Measurements from ENCODE around the gene OR7C1.

Gene OR7C1

DNA sequence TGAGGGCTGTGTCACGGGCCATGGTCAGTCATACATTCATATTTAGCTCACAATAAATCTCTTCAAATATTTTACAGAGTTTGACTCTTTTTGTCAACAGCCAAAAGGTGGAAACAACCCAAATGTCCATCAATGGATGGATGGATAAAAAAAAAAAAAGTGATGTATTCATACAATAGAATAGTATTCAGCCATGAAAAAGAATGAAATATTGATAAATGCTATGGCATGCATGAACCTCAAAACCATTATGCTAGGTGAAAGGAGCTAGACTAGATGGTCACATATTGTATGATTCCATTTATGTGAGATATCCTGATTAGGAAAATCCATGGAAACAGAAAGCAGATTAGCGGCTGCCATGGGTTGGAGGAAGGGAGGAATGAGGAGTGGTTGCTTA, 72.9 kb downstream of the OR7C1 start:
- TF ChIP-seq, protein P1, sequence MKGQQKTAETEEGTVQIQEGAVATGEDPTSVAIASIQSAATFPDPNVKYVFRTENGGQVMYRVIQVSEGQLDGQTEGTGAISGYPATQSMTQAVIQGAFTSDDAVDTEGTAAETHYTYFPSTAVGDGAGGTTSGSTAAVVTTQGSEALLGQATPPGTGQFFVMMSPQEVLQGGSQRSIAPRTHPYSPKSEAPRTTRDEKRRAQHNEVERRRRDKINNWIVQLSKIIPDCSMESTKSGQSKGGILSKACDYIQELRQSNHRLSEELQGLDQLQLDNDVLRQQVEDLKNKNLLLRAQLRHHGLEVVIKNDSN (IDR thresholded peaks at IDR 0.05): no peak
- TF ChIP-seq EP300 (IDR thresholded peaks at IDR 0.05; ENCODE audit: borderline replicate concordance): no peak
- no peak for TF ChIP-seq CEBPB (IDR thresholded peaks at IDR 0.05)
- TF ChIP-seq, protein P2, sequence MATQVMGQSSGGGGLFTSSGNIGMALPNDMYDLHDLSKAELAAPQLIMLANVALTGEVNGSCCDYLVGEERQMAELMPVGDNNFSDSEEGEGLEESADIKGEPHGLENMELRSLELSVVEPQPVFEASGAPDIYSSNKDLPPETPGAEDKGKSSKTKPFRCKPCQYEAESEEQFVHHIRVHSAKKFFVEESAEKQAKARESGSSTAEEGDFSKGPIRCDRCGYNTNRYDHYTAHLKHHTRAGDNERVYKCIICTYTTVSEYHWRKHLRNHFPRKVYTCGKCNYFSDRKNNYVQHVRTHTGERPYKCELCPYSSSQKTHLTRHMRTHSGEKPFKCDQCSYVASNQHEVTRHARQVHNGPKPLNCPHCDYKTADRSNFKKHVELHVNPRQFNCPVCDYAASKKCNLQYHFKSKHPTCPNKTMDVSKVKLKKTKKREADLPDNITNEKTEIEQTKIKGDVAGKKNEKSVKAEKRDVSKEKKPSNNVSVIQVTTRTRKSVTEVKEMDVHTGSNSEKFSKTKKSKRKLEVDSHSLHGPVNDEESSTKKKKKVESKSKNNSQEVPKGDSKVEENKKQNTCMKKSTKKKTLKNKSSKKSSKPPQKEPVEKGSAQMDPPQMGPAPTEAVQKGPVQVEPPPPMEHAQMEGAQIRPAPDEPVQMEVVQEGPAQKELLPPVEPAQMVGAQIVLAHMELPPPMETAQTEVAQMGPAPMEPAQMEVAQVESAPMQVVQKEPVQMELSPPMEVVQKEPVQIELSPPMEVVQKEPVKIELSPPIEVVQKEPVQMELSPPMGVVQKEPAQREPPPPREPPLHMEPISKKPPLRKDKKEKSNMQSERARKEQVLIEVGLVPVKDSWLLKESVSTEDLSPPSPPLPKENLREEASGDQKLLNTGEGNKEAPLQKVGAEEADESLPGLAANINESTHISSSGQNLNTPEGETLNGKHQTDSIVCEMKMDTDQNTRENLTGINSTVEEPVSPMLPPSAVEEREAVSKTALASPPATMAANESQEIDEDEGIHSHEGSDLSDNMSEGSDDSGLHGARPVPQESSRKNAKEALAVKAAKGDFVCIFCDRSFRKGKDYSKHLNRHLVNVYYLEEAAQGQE (IDR thresholded peaks at IDR 0.05; ENCODE audit: low read depth): no peak
- no peak for TF ChIP-seq RAD21 (IDR thresholded peaks at IDR 0.05; ENCODE audit: low read depth)
- TF ChIP-seq CREB1 (IDR thresholded peaks at IDR 0.05; ENCODE audit: low read depth): no peak
- no peak for TF ChIP-seq NFIC (IDR thresholded peaks at IDR 0.05)
- TF ChIP-seq EGR1 (IDR thresholded peaks at IDR 0.05): no peak
- no peak for TF ChIP-seq FOXM1 (IDR thresholded peaks at IDR 0.05; ENCODE audit: borderline replicate concordance, low read depth)

DNA sequence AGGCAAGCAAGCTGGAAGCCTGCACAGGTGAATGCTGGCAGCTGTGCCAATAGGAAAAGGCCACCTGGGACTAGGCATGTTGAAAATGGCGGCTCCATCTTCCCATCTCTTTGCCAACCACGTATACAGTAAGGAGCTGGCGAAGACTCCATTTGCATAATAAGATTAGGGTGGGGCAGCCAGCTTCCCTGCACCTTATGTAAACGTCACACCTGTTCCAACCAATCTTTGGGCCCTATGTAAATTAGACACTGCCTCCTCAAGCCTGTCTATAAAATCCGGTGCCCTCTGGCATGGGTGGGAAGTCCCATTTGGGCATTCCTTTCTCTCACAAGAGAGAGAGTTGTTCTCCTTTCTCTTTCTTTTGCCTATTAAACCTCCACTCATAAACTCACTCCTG, 73.4 kb downstream of the OR7C1 start:
- TF ChIP-seq, protein P2 (IDR thresholded peaks at IDR 0.05; ENCODE audit: low read depth): no peak
- TF ChIP-seq TEAD4 (IDR thresholded peaks at IDR 0.05) (no peak), TAF1 (IDR thresholded peaks at IDR 0.05; ENCODE audit: low read depth) (no peak), YY1 (IDR thresholded peaks at IDR 0.05; ENCODE audit: low read depth) (no peak), FOXM1 (IDR thresholded peaks at IDR 0.05; ENCODE audit: borderline replicate concordance, low read depth) (no peak), TCF12 (IDR thresholded peaks at IDR 0.05; ENCODE audit: low read depth) (no peak), ZBTB7A (IDR thresholded peaks at IDR 0.05; ENCODE audit: low read depth) (no peak), RAD21 (IDR thresholded peaks at IDR 0.05; ENCODE audit: low read depth) (no peak), EP300 (IDR thresholded peaks at IDR 0.05; ENCODE audit: borderline replicate concordance) (no peak), EGR1 (IDR thresholded peaks at IDR 0.05) (no peak), CREB1 (IDR thresholded peaks at IDR 0.05; ENCODE audit: low read depth) (no peak), CEBPB (IDR thresholded peaks at IDR 0.05) (no peak), NFIC (IDR thresholded peaks at IDR 0.05) (no peak)
- TF ChIP-seq, protein P3, sequence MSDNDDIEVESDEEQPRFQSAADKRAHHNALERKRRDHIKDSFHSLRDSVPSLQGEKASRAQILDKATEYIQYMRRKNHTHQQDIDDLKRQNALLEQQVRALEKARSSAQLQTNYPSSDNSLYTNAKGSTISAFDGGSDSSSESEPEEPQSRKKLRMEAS (IDR thresholded peaks at IDR 0.05): no peak
- TF ChIP-seq, protein P1 (IDR thresholded peaks at IDR 0.05): no peak

DNA sequence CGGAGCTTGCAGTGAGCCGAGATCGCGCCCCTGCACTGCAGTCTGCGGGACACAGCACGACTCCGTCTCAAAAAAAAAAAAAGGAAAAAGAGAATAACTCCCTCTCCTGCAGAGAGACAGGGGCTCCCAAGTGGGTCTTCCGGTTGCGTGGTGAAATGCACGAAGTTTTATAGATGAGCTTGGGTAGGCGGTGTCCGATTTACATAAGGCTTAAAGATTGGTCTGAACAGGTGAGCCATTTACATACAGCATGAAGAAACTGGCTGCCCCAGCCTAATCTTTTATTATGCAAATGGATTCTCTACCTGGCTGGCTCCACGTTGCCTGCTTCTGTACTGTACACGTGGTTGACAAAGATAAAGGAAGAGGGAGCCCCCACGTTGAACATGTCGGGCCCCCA, 76.2 kb downstream of the OR7C1 start:
- TF ChIP-seq TEAD4 (IDR thresholded peaks at IDR 0.05): no peak
- no peak for TF ChIP-seq TAF1 (IDR thresholded peaks at IDR 0.05; ENCODE audit: low read depth)
- TF ChIP-seq, protein P1 (IDR thresholded peaks at IDR 0.05): no peak
- no peak for TF ChIP-seq EP300 (IDR thresholded peaks at IDR 0.05; ENCODE audit: borderline replicate concordance)
- TF ChIP-seq RAD21 (IDR thresholded peaks at IDR 0.05; ENCODE audit: low read depth): no peak
- no peak for TF ChIP-seq TCF12 (IDR thresholded peaks at IDR 0.05; ENCODE audit: low read depth)

DNA sequence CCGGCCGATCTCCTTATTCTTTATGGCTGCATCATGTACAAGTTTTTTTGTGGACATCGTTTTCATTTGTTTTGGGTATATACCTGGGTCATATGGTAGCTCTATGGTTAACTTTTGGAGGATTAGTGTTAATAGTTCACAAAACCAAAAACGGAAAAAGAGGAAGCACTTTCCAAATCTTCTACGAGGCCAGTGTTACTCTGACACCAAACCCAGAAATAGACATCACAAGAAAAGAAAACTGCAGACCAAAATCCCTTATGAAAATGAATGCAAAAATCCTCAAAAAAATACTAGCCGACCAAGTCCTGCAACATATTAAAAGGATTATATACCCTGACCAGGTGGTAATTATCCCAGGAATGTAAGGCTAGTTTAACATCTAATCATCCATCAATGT, 86.4 kb downstream of the OR7C1 start:
- TF ChIP-seq, protein P2 (IDR thresholded peaks at IDR 0.05; ENCODE audit: low read depth): no peak
- TF ChIP-seq, protein P1 (IDR thresholded peaks at IDR 0.05): no peak
- TF ChIP-seq YY1 (IDR thresholded peaks at IDR 0.05; ENCODE audit: low read depth) (no peak), EGR1 (IDR thresholded peaks at IDR 0.05) (no peak), FOXM1 (IDR thresholded peaks at IDR 0.05; ENCODE audit: borderline replicate concordance, low read depth) (no peak), NFIC (IDR thresholded peaks at IDR 0.05) (no peak), TCF12 (IDR thresholded peaks at IDR 0.05; ENCODE audit: low read depth) (no peak), CREB1 (IDR thresholded peaks at IDR 0.05; ENCODE audit: low read depth) (no peak), ZBTB7A (IDR thresholded peaks at IDR 0.05; ENCODE audit: low read depth) (no peak)
